ENCODE data around the gene ALAS1.

ALAS1 gene

GRCh38 chr3:52202384-52203077 is 4.6 kb downstream of the ALAS1 start:
- DNase-seq: no peak

GRCh38 chr3:52203701-52204100 is 5.7 kb downstream of the ALAS1 start:
- no peak for DNase-seq

- no peak for DNase-seq
These were observed 6.5 kb downstream of the ALAS1 start for GRCh38 chr3:52204337-52205073.

- no peak for DNase-seq
These were observed 7.9 kb downstream of the ALAS1 start for GRCh38 chr3:52205727-52206372.

- DNase-seq: no peak
These were observed 10.6 kb downstream of the ALAS1 start for GRCh38 chr3:52208556-52208955.

- DNase-seq: no peak
These were observed 12.1 kb downstream of the ALAS1 start for GRCh38 chr3:52210037-52210436.

- DNase-seq: no peak
These were observed 12.6 kb downstream of the ALAS1 start for GRCh38 chr3:52210550-52211046.

- no peak for DNase-seq
These were observed 13.4 kb downstream of the ALAS1 start for GRCh38 chr3:52211268-52211891.

GRCh38 chr3:52213005-52213404 is 15.0 kb downstream of the ALAS1 start:
- no peak for DNase-seq

GRCh38 chr3:52213901-52214300 is 15.9 kb downstream of the ALAS1 start:
- no peak for DNase-seq

- DNase-seq: no peak
These were observed 17.4 kb downstream of the ALAS1 start for GRCh38 chr3:52215351-52215750.

GRCh38 chr3:52216585-52217408 is 18.8 kb downstream of the ALAS1 start:
- DNase-seq: peak; percentile 72

- no peak for DNase-seq
These were observed 19.4 kb downstream of the ALAS1 start for GRCh38 chr3:52217409-52217805.

- no peak for DNase-seq
These were observed 20.1 kb downstream of the ALAS1 start for GRCh38 chr3:52218026-52218425.

GRCh38 chr3:52218454-52218853 is 20.5 kb downstream of the ALAS1 start:
- peak; percentile 66 for DNase-seq

GRCh38 chr3:52218937-52219650 is 21.1 kb downstream of the ALAS1 start:
- peak; percentile 60 for DNase-seq

GRCh38 chr3:52220380-52221026 is 22.5 kb downstream of the ALAS1 start:
- peak; percentile 98 for DNase-seq

GRCh38 chr3:52221141-52221562 is 23.2 kb downstream of the ALAS1 start:
- no peak for DNase-seq

- DNase-seq: peak; percentile 85
These were observed 23.8 kb downstream of the ALAS1 start for GRCh38 chr3:52221563-52222318.

Data from activated CD8-positive, alpha-beta memory T cell treated with anti-CD3 and anti-CD28 coated beads for 24 hours (primary cell).